WERI-Rb-1 (cell line): ENCODE data around the gene GMDS.

Experiments used
- DNase-seq: peaks from one replicate; pipeline ENCODE4 v3.0.0-alpha.2; 2020
- H3K27ac ChIP-seq: fragments of 250-450 bp; sonication (Bioruptor Pico); 2 replicates; pipeline ENCODE4 v1.5.1; 2020; ENCODE audit warnings: mild to moderate bottlenecking, moderate library complexity
- H3K27me3 ChIP-seq: fragments of 250-450 bp; sonication (Bioruptor Pico); 2 replicates; pipeline ENCODE4 v1.5.1; 2021; ENCODE audit warnings: mild to moderate bottlenecking, low read depth, moderate library complexity; ENCODE audit not compliant: insufficient read depth, severe bottlenecking
- H3K36me3 ChIP-seq: fragments of 250-450 bp; sonication (Bioruptor Pico); 2 replicates; pipeline ENCODE4 v1.5.1; 2020; ENCODE audit warnings: mild to moderate bottlenecking, moderate library complexity
- H3K4me3 ChIP-seq: 2 replicates; pipeline ENCODE4 v1.5.1; 2011; ENCODE audit warnings: low read depth, mild to moderate bottlenecking, control low read depth, low read length
- H3K9me3 ChIP-seq: fragments of 250-450 bp; sonication (Bioruptor Pico); 2 replicates; pipeline ENCODE4 v1.5.1; 2021; ENCODE audit warnings: mild to moderate bottlenecking, moderate library complexity; ENCODE audit not compliant: severe bottlenecking
- TF ChIP-seq, protein P1 (sequence below): IDR thresholded peaks from 2 replicates; pipeline ENCODE4 v1.5.1; 2011; ENCODE audit warnings: low read depth, mild to moderate bottlenecking, control low read depth, inconsistent platforms, low read length

Gene GMDS

DNA sequence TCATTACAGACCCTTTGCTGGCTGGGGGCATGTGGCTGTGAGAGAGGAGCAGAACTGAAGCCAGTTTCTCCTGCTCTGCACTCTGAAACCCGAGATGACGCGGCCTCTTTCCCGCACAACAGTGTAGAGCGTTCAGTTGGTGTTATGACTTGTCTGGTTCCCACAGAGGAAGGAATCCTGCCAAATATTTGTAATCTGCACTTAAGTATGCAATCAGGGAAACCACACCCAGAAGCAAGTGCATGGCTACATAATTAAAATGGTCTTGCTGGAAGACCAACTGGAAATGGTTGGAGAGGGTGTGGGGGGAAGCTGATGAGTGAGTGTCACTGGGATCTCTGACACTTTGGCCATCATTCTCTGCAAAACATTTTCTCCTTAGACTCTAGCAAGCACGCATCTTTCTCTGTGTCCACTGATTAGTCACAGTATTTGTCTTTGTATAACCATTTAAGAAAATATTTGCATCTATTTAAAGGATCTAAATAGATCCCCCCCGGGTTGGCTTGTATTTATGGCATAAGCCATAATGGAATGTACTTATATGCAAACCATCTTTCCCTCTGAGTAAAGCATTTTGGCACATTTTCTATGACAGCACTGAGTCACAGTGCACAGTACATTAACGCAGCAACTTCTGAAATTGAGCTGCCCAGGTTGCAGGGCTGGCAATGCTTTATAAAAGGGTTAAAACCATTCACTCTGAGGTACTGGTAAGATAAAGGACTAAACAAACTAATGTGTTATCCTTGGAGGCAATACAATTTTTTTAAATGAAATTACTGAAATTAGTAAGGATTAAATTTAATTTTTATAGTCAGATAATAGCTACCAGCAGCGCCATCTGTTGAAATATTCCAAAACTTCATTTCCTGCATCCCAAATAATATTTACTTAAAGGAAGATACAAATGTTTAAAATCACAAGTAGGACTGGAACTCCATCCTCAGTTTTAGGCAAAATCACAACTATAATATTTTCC lies 559.0 kb downstream of the GMDS start:
- Histone ChIP-seq H3K36me3 (no peaks in the 10 kb centered on the region), H3K27ac (no peak overlapping the region), H3K27me3 (no peaks in the 10 kb centered on the region), H3K9me3 (no peaks in the 10 kb centered on the region), H3K4me3 (no peak overlapping the region)
- no peak for DNase-seq
- TF ChIP-seq, protein P1, sequence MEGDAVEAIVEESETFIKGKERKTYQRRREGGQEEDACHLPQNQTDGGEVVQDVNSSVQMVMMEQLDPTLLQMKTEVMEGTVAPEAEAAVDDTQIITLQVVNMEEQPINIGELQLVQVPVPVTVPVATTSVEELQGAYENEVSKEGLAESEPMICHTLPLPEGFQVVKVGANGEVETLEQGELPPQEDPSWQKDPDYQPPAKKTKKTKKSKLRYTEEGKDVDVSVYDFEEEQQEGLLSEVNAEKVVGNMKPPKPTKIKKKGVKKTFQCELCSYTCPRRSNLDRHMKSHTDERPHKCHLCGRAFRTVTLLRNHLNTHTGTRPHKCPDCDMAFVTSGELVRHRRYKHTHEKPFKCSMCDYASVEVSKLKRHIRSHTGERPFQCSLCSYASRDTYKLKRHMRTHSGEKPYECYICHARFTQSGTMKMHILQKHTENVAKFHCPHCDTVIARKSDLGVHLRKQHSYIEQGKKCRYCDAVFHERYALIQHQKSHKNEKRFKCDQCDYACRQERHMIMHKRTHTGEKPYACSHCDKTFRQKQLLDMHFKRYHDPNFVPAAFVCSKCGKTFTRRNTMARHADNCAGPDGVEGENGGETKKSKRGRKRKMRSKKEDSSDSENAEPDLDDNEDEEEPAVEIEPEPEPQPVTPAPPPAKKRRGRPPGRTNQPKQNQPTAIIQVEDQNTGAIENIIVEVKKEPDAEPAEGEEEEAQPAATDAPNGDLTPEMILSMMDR = no peak

DNA sequence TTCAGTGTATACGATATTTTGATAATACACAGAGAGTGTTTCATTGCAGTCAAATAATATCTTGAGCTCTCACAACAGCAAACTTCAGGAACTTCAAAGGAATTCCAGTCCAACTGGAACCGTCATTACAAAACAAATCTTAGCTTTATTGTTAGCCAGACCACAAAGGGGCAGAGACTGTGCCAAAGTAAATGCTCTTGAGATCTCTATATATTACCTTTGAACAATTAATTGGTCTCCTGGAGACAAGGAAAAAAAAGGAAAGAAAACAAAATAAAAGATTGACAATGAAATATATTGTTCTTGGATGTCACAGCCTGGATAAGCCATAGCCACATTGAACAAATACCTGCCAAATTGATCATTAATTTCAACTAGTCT lies 565.7 kb downstream of the GMDS start:
- Histone ChIP-seq H3K27me3 (no peaks in the 10 kb centered on the region), H3K36me3 (no peaks in the 10 kb centered on the region), H3K4me3 (no peak overlapping the region), H3K27ac (no peak overlapping the region), H3K9me3 (no peaks in the 10 kb centered on the region)
- no peak for DNase-seq
- TF ChIP-seq, protein P1 = no peak

DNA sequence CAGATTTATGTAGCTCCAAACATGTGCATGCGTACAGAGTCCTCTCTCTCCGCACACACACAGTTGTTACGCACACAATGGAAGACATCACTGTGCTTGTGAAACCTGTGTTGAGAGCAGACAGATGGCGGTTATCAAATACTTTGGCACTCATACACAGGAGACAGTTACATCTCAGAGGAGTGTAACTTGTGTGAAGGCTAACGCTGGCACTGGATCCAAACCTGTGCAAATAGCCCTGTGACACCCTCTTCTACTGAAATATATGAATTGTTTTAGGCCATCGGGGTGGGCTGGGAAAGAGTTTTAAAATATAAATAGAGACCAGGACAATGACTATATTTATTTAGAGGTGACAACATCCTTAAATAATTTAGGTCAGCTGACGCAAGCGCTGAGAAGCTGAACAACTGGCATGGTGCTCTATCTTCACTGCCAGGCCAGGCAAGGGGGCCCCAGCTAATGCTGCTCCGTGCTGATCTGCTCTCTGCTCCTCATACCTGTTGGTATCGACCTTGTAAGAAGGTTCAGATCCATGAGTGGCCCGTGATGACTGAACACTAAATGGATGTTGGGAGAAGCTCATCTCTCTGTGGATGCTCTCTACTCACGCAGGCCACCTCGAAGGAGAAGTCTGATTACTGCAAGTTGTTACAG lies 566.2 kb downstream of the GMDS start:
- no peak overlapping the region for H3K27ac ChIP-seq
- no peak for DNase-seq
- TF ChIP-seq, protein P1 = no peak

DNA sequence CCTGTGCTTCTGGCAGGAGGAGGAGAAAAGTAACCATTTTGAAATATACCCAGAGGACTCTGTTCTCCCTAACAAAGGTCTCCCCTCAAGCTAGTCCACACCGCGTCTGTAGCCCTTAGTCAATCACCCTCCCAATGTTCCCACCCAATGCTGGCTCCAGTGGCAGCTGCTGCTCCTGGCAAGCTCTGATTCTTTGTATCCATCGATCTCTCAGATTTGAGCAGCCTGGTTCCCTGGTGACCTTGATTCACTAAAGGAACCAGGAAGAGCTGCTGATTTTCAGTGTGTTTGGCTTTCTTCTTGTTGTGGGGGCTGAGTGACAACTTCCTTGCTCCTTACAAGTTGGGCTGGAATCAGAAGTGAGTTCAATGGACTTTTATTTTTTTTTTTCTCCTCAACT lies 567.2 kb downstream of the GMDS start:
- H3K27me3 ChIP-seq = no peaks in the 10 kb centered on the region
- no peaks in the 10 kb centered on the region for H3K36me3 ChIP-seq
- DNase-seq = no peak
- no peak overlapping the region for H3K4me3 ChIP-seq
- TF ChIP-seq, protein P1 = no peak
- no peaks in the 10 kb centered on the region for H3K9me3 ChIP-seq
- no peak overlapping the region for H3K27ac ChIP-seq

More for the DNA sequence above, 566.2 kb downstream of the GMDS start:
- Histone ChIP-seq H3K4me3 (no peak overlapping the region), H3K27me3 (no peaks in the 10 kb centered on the region), H3K9me3 (no peaks in the 10 kb centered on the region), H3K36me3 (no peaks in the 10 kb centered on the region)

DNA sequence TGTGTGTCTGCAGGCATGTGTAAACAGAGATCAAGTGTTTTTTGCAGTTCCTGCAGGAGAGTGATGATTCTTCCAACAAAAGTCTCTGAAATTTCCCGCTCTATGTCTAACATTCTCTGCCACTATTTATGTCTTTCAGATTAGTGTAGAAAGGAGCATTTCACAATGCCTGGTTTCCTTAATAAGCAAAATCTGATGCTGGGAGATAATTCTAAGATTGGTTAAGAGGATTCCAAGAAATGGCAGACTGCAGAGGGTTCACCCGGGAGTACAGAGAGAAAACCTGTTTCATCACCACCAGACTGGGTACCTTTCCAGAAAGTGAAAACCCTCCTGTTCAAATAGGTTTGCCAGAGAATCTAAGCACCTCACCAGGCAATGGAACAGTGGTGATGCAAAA lies 573.0 kb downstream of the GMDS start:
- no peak overlapping the region for H3K27ac ChIP-seq
- TF ChIP-seq, protein P1 = no peak
- no peaks in the 10 kb centered on the region for H3K36me3 ChIP-seq
- no peak for DNase-seq
- H3K27me3 ChIP-seq = no peaks in the 10 kb centered on the region
- no peaks in the 10 kb centered on the region for H3K9me3 ChIP-seq
- H3K4me3 ChIP-seq = no peak overlapping the region
